Adrenal gland (tissue), 5 donors: ENCODE results near the gene TMEM9B.

Experiments used
- CTCF ChIP-seq, 6 experiments: fragments of 450-650 bp in 4 of 6; fragments of 200-600 bp in 2 of 6; sonication (generic) in 1 of 6; IDR thresholded peaks; 1 replicate in 5 of 6; 2 replicates in 1 of 6; pipeline versions ENCODE4 v1.5.1 to v1.8.0; 2016 to 2021; ENCODE audit warnings: antibody characterized with exemption in 6 of 6, mild to moderate bottlenecking in 2 of 6, moderate library complexity in 1 of 6
- POLR2A ChIP-seq, 2 donors: fragments of 450-650 bp; IDR thresholded peaks; one replicate each; pipeline ENCODE4 v1.6.1; 2017; ENCODE audit warnings: antibody characterized with exemption in 2 of 2, mild to moderate bottlenecking in 2 of 2, moderate library complexity in 1 of 2
- donor health status: DM: no; HTN: no; CAD: no.

DNA sequence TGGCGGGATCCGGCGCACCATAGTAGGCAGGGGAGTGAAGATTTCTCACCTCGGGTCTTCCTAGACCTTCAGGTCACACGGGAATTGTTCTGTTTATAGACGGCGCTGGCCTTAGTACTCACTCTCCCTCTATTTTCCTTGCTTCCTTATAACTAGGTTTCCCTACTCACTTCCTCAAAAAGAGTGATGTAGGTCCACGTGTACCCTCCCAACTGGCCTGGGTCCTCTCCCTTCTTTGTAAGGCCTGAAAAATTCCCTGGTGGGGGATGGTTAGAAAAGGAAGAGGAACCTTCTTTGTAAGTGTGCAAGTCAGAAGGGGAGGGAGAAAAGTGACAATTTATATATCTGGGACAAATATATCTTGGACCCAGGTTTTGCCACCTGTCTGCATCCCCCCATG, 2.9 kb upstream of the TMEM9B start:
- TF ChIP-seq POLR2A (IDR thresholded peaks at IDR 0.05) (no peak), CTCF (IDR thresholded peaks at IDR 0.05) (no peak)
